Panc1 (cell line): ENCODE measurements around the gene FYCO1. TPM values are rescaled to one million over a fixed set of nuclear protein-coding genes. Genes with fewer than 3 reads are reported as not detected.

ENCODE experiments used
- ATAC-seq: fragments of 200-7000 bp; cut with Tn5 transposase; 2 replicates; pipeline ENCODE4 v1.9.1; 2020; ENCODE audit warnings: mild to moderate bottlenecking, moderate library complexity
- BruUV-seq: library from RNA; stranded (reverse); fragments of 400-500 nt; replicated peaks from 2 replicates; lab custom pipeline; 2021; lab: Mats Ljungman, UMichigan
- CTCF ChIA-PET: fragments of 300-600 bp; sonication (Branson Sonifier 250); formaldehyde crosslinking; loops from one replicate; lab custom pipeline; 2022; ENCODE audit warnings: antibody characterized with exemption; lab: Charles Lee
- POLR2A ChIA-PET: fragments of 300-600 bp; sonication (Branson Sonifier 250); formaldehyde crosslinking; loops from one replicate; lab custom pipeline; 2022; ENCODE audit warnings: antibody characterized with exemption; lab: Charles Lee
- DNase-seq: peaks from one replicate; pipeline ENCODE4 v3.0.0-alpha.2; 2010; ENCODE audit warnings: low read depth, low spot score
- H3K27ac ChIP-seq: 2 replicates; pipeline ENCODE4 v1.5.1; 2011; ENCODE audit warnings: mild to moderate bottlenecking, low read length, inconsistent platforms
- H3K27me3 ChIP-seq: fragments of 200-500 bp; sonication (Bioruptor generic); 2 replicates; pipeline ENCODE4 v1.6.0; 2014; ENCODE audit warnings: low read length, inconsistent platforms; ENCODE audit not compliant: control insufficient read depth, insufficient read depth
- H3K36me3 ChIP-seq: fragments of 200-500 bp; sonication (Bioruptor generic); 2 replicates; pipeline ENCODE4 v1.5.1; 2014; ENCODE audit warnings: inconsistent platforms, mild to moderate bottlenecking, low read length, moderate library complexity; ENCODE audit not compliant: control insufficient read depth, insufficient read depth
- H3K4me1 ChIP-seq: 2 replicates; pipeline ENCODE4 v1.5.1; 2011; ENCODE audit warnings: inconsistent platforms, mild to moderate bottlenecking, low read length, moderate library complexity; ENCODE audit not compliant: control insufficient read depth, insufficient read depth
- H3K4me3 ChIP-seq, 2 experiments: 2 replicates each; pipeline ENCODE4 v1.5.1; 2011 to 2012; ENCODE audit warnings: low read depth in 2 of 2, low read length in 2 of 2, mild to moderate bottlenecking in 2 of 2, inconsistent platforms in 1 of 2, moderate library complexity in 1 of 2
- H3K9me3 ChIP-seq: fragments of 200-500 bp; sonication (Bioruptor generic); 2 replicates; pipeline ENCODE4 v1.5.1; 2014; ENCODE audit warnings: low read depth, mild to moderate bottlenecking, inconsistent platforms, low read length, moderate library complexity; ENCODE audit not compliant: control insufficient read depth, insufficient read depth
- POLR2AphosphoS5 ChIP-seq: IDR thresholded peaks from 2 replicates; pipeline ENCODE4 v1.6.1; 2012; ENCODE audit warnings: mild to moderate bottlenecking, low read depth, low read length, moderate library complexity
- REST ChIP-seq, 2 experiments: IDR thresholded peaks; 2 replicates each; pipeline ENCODE4 v1.6.1; 2011 to 2012; ENCODE audit warnings: low read depth in 2 of 2, control low read depth in 1 of 2, low read length in 1 of 2, mild to moderate bottlenecking in 1 of 2, moderate library complexity in 1 of 2; ENCODE audit not compliant: insufficient read depth in 1 of 2
- SIN3A ChIP-seq: IDR thresholded peaks from 2 replicates; pipeline ENCODE4 v1.6.1; 2012; ENCODE audit warnings: low read depth, mild to moderate bottlenecking, low read length, moderate library complexity, borderline replicate concordance; ENCODE audit not compliant: insufficient read depth
- TCF7L2 ChIP-seq: IDR thresholded peaks from 2 replicates; pipeline ENCODE4 v1.6.1; 2011; ENCODE audit warnings: mild to moderate bottlenecking, low read depth, low read length, inconsistent platforms
- in situ Hi-C: cut with HindIII; loops from 2 replicates; pipeline ENCODE4 v1.10.0; 2016; ENCODE audit warnings: low sequenced_read_pairs, low pct_unique_long_range_greater_than_20kb
- intact Hi-C: fragments of 100-400 bp; cut with micrococcal nuclease; formaldehyde crosslinking; loops from one replicate; pipeline ENCODE4 v1.10.0; 2022; ENCODE audit not compliant: unreplicated experiment
- total RNA-seq: library from RNA; stranded (reverse); gene quantifications from one replicate; pipeline ENCODE4 v1.2.1, GENCODE V29; 2021; ENCODE audit not compliant: unreplicated experiment
- TF ChIP-seq, protein P1 (sequence below): fragments of 450-650 bp; IDR thresholded peaks from 2 replicates; pipeline ENCODE4 v1.5.1; 2017; ENCODE audit warnings: mild to moderate bottlenecking

Gene FYCO1
- total RNA-seq, 1 experiment from 2014 or later = 8.7 TPM

GRCh38 chr3:46021516-46021915 lies 25.9 kb upstream of the FYCO1 start:
- H3K9me3 ChIP-seq = no peaks in the 10 kb centered on the region
- no peaks in the 10 kb centered on the region for H3K27me3 ChIP-seq
- in situ Hi-C loops = no loop called here
- H3K4me1 ChIP-seq = no peaks in the 10 kb centered on the region
- ATAC-seq (no peak), DNase-seq (no peak)
- CTCF ChIA-PET = no interaction called here
- POLR2A ChIA-PET = no interaction called here
- no peaks in the 10 kb centered on the region for H3K36me3 ChIP-seq
- no peak overlapping the region for H3K27ac ChIP-seq
- no peak for TF ChIP-seq SIN3A
- no peak for TF ChIP-seq REST (IDR thresholded peaks at IDR 0.05; ENCODE audit: insufficient read depth in 1 of 2, low read depth in 2 of 2, low read length in 1 of 2)
- TF ChIP-seq, protein P1, sequence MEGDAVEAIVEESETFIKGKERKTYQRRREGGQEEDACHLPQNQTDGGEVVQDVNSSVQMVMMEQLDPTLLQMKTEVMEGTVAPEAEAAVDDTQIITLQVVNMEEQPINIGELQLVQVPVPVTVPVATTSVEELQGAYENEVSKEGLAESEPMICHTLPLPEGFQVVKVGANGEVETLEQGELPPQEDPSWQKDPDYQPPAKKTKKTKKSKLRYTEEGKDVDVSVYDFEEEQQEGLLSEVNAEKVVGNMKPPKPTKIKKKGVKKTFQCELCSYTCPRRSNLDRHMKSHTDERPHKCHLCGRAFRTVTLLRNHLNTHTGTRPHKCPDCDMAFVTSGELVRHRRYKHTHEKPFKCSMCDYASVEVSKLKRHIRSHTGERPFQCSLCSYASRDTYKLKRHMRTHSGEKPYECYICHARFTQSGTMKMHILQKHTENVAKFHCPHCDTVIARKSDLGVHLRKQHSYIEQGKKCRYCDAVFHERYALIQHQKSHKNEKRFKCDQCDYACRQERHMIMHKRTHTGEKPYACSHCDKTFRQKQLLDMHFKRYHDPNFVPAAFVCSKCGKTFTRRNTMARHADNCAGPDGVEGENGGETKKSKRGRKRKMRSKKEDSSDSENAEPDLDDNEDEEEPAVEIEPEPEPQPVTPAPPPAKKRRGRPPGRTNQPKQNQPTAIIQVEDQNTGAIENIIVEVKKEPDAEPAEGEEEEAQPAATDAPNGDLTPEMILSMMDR = no peak
- TF ChIP-seq POLR2AphosphoS5 = no peak
- no peak for TF ChIP-seq TCF7L2
- intact Hi-C loops = no loop called here
- no TSS peak for BruUV-seq
- H3K4me3 ChIP-seq = no peak overlapping the region

GRCh38 chr3:46020766-46021510 lies 25.3 kb upstream of the FYCO1 start:
- Histone ChIP-seq H3K36me3 (no peaks in the 10 kb centered on the region), H3K27ac (no peak overlapping the region), H3K4me1 (no peaks in the 10 kb centered on the region), H3K27me3 (no peaks in the 10 kb centered on the region), H3K9me3 (no peaks in the 10 kb centered on the region), H3K4me3 (no peak overlapping the region)
- BruUV-seq = no TSS peak
- POLR2A ChIA-PET = no interaction called here
- TF ChIP-seq REST (IDR thresholded peaks at IDR 0.05; ENCODE audit: insufficient read depth in 1 of 2, low read depth in 2 of 2, low read length in 1 of 2) = no peak
- TF ChIP-seq SIN3A = no peak
- no peak for TF ChIP-seq TCF7L2
- TF ChIP-seq, protein P1 = no peak
- TF ChIP-seq POLR2AphosphoS5 = no peak
- intact Hi-C loops = no loop called here
- ATAC-seq (no peak), DNase-seq (no peak)
- CTCF ChIA-PET = no interaction called here
- in situ Hi-C loops = no loop called here
